PC-3 (cell line): ENCODE measurements around the gene TBC1D12. TPM values are rescaled to one million over a fixed set of nuclear protein-coding genes. Genes with fewer than 3 reads are reported as not detected.
A peak's percentile ranks its signal among the peaks of the same experiment; 100 is the strongest.
"Not testable (repeated sequence)": the region's sequence is repeated elsewhere in the genome, so short reads cannot be mapped to it uniquely, and the experiment has no call there.

Source experiments
- ATAC-seq: fragments of 200-7000 bp; cut with Tn5 transposase; 2 replicates; pipeline ENCODE4 v1.9.1; 2020; ENCODE audit warnings: mild to moderate bottlenecking, moderate library complexity
- BruUV-seq: library from RNA; stranded (reverse); fragments of 400-500 nt; replicated peaks from 2 replicates; lab custom pipeline; 2021; lab: Mats Ljungman, UMichigan
- CTCF ChIA-PET: fragments of 300-600 bp; sonication (Branson Sonifier 250); formaldehyde crosslinking; loops from one replicate; lab custom pipeline; 2022; ENCODE audit warnings: antibody characterized with exemption; lab: Charles Lee
- POLR2A ChIA-PET: fragments of 300-600 bp; sonication (Branson Sonifier 250); formaldehyde crosslinking; loops from one replicate; lab custom pipeline; 2022; ENCODE audit warnings: antibody characterized with exemption; ENCODE audit not compliant: unreplicated experiment; lab: Charles Lee
- DNase-seq: peaks from one replicate; pipeline ENCODE4 v3.0.0-alpha.2; 2015
- H2AFZ ChIP-seq: fragments of 300-600 bp; sonication (generic); 2 replicates; pipeline ENCODE4 v1.6.0; 2016; ENCODE audit warnings: antibody characterized with exemption, low read length
- H3F3A ChIP-seq: fragments of 300-600 bp; sonication (generic); one replicate; pipeline ENCODE4 v1.6.0; 2017; ENCODE audit warnings: antibody characterized with exemption, low read length, control low read depth, mild to moderate bottlenecking; ENCODE audit not compliant: unreplicated experiment
- H3K27ac ChIP-seq: fragments of 300-600 bp; sonication (generic); 2 replicates; pipeline ENCODE4 v1.5.1; 2016; ENCODE audit warnings: mild to moderate bottlenecking, low read length
- H3K27me3 ChIP-seq: fragments of 300-600 bp; sonication (generic); 2 replicates; pipeline ENCODE4 v1.6.1; 2016; ENCODE audit warnings: low read length, mixed read lengths
- H3K36me3 ChIP-seq: fragments of 300-600 bp; sonication (generic); 2 replicates; pipeline ENCODE4 v1.6.1; 2016; ENCODE audit warnings: low read depth, mixed run types, low read length, mixed read lengths
- H3K4me1 ChIP-seq: fragments of 300-600 bp; sonication (generic); 2 replicates; pipeline ENCODE4 v1.5.1; 2016; ENCODE audit warnings: low read length; ENCODE audit not compliant: insufficient read depth
- H3K4me2 ChIP-seq: fragments of 300-600 bp; sonication (generic); 2 replicates; pipeline ENCODE4 v1.6.0; 2016; ENCODE audit warnings: low read length
- H3K4me3 ChIP-seq: fragments of 300-600 bp; sonication (generic); 2 replicates; pipeline ENCODE4 v1.5.1; 2016; ENCODE audit warnings: mild to moderate bottlenecking, low read length, mixed read lengths
- H3K79me2 ChIP-seq: fragments of 300-600 bp; sonication (generic); 2 replicates; pipeline ENCODE4 v1.6.1; 2017; ENCODE audit warnings: low read length, mixed read lengths
- H3K9ac ChIP-seq: fragments of 300-600 bp; sonication (generic); 2 replicates; pipeline ENCODE4 v1.6.0; 2016; ENCODE audit warnings: mild to moderate bottlenecking, low read length
- H3K9me2 ChIP-seq: fragments of 300-600 bp; sonication (generic); replicated peaks from 2 replicates; pipeline ENCODE4 v1.6.1; 2016; ENCODE audit warnings: mixed run types, low read length, mixed read lengths
- H3K9me3 ChIP-seq: fragments of 300-600 bp; sonication (generic); 2 replicates; pipeline ENCODE4 v1.6.1; 2016; ENCODE audit warnings: low read length, mixed read lengths
- H4K20me1 ChIP-seq: fragments of 300-600 bp; sonication (generic); 2 replicates; pipeline ENCODE4 v1.6.1; 2016; ENCODE audit warnings: low read length, mixed read lengths
- EZH2 ChIP-seq: fragments of 300-600 bp; sonication (generic); IDR thresholded peaks from one replicate; pipeline ENCODE4 v1.6.1; 2017; ENCODE audit warnings: antibody characterized with exemption, mild to moderate bottlenecking, low read length; ENCODE audit not compliant: unreplicated experiment
- EZH2phosphoT487 ChIP-seq: fragments of 300-600 bp; sonication (generic); IDR thresholded peaks from 2 replicates; pipeline ENCODE4 v1.6.1; 2018; ENCODE audit warnings: mild to moderate bottlenecking, antibody characterized with exemption, low read length, borderline replicate concordance
- intact Hi-C: fragments of 100-400 bp; cut with micrococcal nuclease; formaldehyde crosslinking; loops from 2 replicates; pipeline ENCODE4 v1.9.0; 2023
- total RNA-seq: library from RNA; depleted of rRNA; stranded (reverse); fragments of >200 nt; gene quantifications from 2 replicates; pipeline ENCODE4 v1.2.3, GENCODE V29; 2014
- TF ChIP-seq, protein P1 (sequence below): fragments of 300-600 bp; sonication (generic); conservative IDR thresholded peaks from 2 replicates; pipeline ENCODE4 v1.5.1; 2017; ENCODE audit warnings: antibody characterized with exemption, low read depth, mild to moderate bottlenecking, low read length

The TBC1D12 gene
- total RNA-seq, 1 experiment from 2014 or later, result 4.5 TPM

DNA sequence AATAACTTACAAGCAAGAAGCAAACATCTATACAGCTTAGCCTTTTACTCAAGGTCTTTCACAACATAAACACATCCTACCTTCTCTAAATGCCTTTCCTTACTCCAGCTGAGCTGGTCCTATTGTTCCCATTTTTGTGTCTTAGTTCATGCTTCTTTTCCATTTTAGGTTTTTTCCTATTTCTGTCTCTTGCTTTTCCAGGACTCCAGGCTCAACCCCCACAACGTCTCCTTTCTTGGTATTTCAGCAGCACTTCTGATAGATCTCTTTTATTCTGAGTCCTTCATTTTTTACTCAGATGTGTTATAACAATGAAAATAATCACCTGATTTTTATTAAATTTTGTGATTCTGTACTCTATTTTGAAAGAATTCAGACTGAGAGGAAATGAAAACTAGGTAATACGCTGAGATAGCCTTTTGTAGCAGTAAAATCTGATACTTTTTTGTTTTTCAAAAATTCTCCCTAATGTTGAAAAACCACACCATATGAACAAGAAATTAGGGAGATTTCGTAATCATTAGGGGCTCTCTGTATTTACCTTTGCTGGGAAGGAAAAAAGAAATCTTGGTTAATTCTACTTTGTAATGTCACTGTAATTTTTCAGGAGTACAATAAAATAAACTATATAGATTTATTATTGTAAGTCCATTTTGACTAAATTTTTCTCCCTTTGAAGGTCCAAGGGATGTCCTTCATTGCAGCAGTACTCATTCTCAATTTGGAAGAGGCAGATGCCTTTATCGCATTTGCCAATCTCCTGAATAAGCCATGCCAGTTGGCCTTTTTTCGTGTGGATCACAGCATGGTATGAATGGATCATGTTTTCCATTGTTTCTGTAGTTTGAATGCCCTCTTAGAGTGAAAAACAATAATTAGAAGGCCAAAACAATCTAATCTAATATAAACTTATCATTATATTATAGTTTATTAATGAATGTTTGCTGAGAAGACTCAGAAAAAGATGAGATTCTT, 119.2 kb downstream of the TBC1D12 start:
- CTCF ChIA-PET, result no interaction called here
- H3K27ac ChIP-seq, result no peak overlapping the region
- intact Hi-C loops, result no loop called here

DNA sequence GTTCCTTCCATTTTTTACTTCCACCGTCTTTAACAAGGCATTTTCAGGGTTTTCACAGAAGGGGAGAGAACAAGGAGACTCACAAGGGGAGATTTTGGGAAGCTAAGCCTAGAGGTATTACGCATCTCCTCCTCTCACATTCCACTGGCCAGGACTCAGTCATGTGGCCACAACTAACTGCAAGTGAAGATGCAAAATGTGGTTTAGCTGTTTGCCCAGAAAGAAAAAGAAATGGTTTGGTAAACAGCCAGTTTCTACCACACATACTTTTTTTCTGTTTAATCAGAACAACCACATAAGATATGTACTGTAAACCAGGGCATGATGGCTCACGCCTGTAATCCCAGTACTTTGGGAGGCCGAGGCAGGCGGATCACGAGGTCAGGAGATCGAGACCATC, 121.8 kb downstream of the TBC1D12 start:
- no peak overlapping the region for H3K4me2 ChIP-seq
- H3K79me2 ChIP-seq, result no peaks in the 10 kb centered on the region
- H3K9me2 ChIP-seq, result no peaks in the 10 kb centered on the region
- DNase-seq, result peak; percentile 3
- no peaks in the 10 kb centered on the region for H4K20me1 ChIP-seq
- ChIA-PET CTCF (no interaction called here), POLR2A (no interaction called here)
- no peaks in the 10 kb centered on the region for H3K4me1 ChIP-seq
- no peak overlapping the region for H3K9ac ChIP-seq
- no TSS peak for BruUV-seq
- no peak overlapping the region for H3K27ac ChIP-seq
- H3F3A ChIP-seq, result no peaks in the 10 kb centered on the region
- no peaks in the 10 kb centered on the region for H3K27me3 ChIP-seq
- no peak overlapping the region for H2AFZ ChIP-seq
- intact Hi-C loops, result no loop called here
- H3K36me3 ChIP-seq, result no peaks in the 10 kb centered on the region
- H3K9me3 ChIP-seq, result no peaks in the 10 kb centered on the region
- TF ChIP-seq, protein P1, sequence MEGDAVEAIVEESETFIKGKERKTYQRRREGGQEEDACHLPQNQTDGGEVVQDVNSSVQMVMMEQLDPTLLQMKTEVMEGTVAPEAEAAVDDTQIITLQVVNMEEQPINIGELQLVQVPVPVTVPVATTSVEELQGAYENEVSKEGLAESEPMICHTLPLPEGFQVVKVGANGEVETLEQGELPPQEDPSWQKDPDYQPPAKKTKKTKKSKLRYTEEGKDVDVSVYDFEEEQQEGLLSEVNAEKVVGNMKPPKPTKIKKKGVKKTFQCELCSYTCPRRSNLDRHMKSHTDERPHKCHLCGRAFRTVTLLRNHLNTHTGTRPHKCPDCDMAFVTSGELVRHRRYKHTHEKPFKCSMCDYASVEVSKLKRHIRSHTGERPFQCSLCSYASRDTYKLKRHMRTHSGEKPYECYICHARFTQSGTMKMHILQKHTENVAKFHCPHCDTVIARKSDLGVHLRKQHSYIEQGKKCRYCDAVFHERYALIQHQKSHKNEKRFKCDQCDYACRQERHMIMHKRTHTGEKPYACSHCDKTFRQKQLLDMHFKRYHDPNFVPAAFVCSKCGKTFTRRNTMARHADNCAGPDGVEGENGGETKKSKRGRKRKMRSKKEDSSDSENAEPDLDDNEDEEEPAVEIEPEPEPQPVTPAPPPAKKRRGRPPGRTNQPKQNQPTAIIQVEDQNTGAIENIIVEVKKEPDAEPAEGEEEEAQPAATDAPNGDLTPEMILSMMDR, result no peak
- TF ChIP-seq EZH2 (no peak), EZH2phosphoT487 (no peak)
- H3K4me3 ChIP-seq, result no peak overlapping the region
- ATAC-seq, result no peak

More for the DNA sequence above, 119.2 kb downstream of the TBC1D12 start:
- ATAC-seq, result no peak
- DNase-seq, result no peak
- Histone ChIP-seq H3F3A (no peaks in the 10 kb centered on the region), H3K4me1 (no peaks in the 10 kb centered on the region), H3K4me3 (no peak overlapping the region), H3K9me2 (no peaks in the 10 kb centered on the region), H3K36me3 (no peaks in the 10 kb centered on the region), H3K79me2 (no peaks in the 10 kb centered on the region), H2AFZ (no peak overlapping the region), H3K27me3 (no peaks in the 10 kb centered on the region), H3K9ac (no peak overlapping the region), H4K20me1 (no peaks in the 10 kb centered on the region), H3K4me2 (no peak overlapping the region), H3K9me3 (no peaks in the 10 kb centered on the region)
- BruUV-seq, result no TSS peak
- POLR2A ChIA-PET, result no interaction called here
- TF ChIP-seq EZH2phosphoT487 (no peak), EZH2 (no peak)
- TF ChIP-seq, protein P1, result no peak

DNA sequence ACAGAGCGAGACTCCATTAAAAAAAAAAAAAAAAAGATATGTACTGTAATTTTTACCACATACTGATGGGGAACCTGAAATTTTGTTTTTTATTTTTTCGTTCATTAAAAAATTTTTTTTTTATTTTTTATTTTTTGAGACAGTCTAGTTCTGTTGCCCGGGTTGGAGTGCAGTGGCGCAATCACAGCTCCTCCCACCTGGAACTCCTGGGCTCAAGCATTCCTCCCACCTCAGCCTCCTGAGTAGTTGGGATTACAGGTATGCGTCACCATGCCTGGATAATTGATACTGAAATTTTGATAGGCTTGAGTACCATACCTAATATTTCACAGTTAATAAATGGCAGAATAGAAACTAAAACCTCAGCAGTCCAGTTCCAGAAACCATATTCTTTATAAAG, 122.4 kb downstream of the TBC1D12 start:
- no peak overlapping the region for H3K4me2 ChIP-seq
- ATAC-seq, result no peak
- intact Hi-C loops, result no loop called here
- no TSS peak for BruUV-seq
- TF ChIP-seq, protein P1, result no peak
- TF ChIP-seq EZH2, result no peak
- no peak for TF ChIP-seq EZH2phosphoT487
- no peaks in the 10 kb centered on the region for H4K20me1 ChIP-seq
- no peak for DNase-seq
- ChIA-PET POLR2A (no interaction called here), CTCF (no interaction called here)
- no peaks in the 10 kb centered on the region for H3F3A ChIP-seq
- H3K9me2 ChIP-seq, result no peaks in the 10 kb centered on the region
- no peaks in the 10 kb centered on the region for H3K27me3 ChIP-seq
- H3K79me2 ChIP-seq, result no peaks in the 10 kb centered on the region
- H3K9ac ChIP-seq, result no peak overlapping the region
- no peak overlapping the region for H2AFZ ChIP-seq
- no peaks in the 10 kb centered on the region for H3K4me1 ChIP-seq
- no peak overlapping the region for H3K27ac ChIP-seq
- no peaks in the 10 kb centered on the region for H3K36me3 ChIP-seq
- H3K4me3 ChIP-seq, result no peak overlapping the region
- no peaks in the 10 kb centered on the region for H3K9me3 ChIP-seq

DNA sequence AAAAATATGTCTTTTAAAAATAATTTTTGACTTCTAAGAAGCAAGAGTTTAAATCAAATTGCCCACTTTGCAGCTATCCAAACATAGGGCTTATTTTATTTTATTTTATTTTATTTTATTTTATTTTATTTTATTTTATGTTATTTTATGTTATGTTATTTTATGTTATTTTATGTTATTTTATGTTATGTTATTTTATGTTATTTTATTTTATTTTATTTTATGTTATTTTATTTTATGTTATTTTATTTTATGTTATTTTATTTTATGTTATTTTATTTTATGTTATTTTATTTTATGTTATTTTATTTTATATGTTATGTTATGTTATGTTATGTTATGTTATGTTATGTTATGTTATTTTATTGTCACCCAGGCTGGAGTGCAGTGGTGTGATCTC, 129.2 kb downstream of the TBC1D12 start:
- POLR2A ChIA-PET, result interaction anchor here (0.6 kb wide), 1 partner anchor 22 kb away, joined by 3 read pairs; no protein-coding TSS in a partner anchor
- ATAC-seq, CTCF ChIA-PET, H3K79me2 ChIP-seq, H3K4me1 ChIP-seq, H3K36me3 ChIP-seq, DNase-seq, H3K9me2 ChIP-seq, intact Hi-C loops, H3K9me3 ChIP-seq, H3K4me3 ChIP-seq, BruUV-seq, H3K9ac ChIP-seq, H3K4me2 ChIP-seq, H4K20me1 ChIP-seq, H3F3A ChIP-seq, H3K27ac ChIP-seq, H3K27me3 ChIP-seq, H2AFZ ChIP-seq: not testable (repeated sequence)
